DMS53 (cell line): Measurements from ENCODE around the gene CENPX.
"Not testable (repeated sequence)": the region's sequence is repeated elsewhere in the genome, so short reads cannot be mapped to it uniquely, and the experiment has no call there.

Experiments used
- DNase-seq: peaks from one replicate; lab custom pipeline; 2025; lab: John Stamatoyannopoulos, UW

Gene CENPX

GRCh38 chr17:82039695-82040299 is 17.1 kb upstream of the CENPX start:
- no peak for DNase-seq

DNA sequence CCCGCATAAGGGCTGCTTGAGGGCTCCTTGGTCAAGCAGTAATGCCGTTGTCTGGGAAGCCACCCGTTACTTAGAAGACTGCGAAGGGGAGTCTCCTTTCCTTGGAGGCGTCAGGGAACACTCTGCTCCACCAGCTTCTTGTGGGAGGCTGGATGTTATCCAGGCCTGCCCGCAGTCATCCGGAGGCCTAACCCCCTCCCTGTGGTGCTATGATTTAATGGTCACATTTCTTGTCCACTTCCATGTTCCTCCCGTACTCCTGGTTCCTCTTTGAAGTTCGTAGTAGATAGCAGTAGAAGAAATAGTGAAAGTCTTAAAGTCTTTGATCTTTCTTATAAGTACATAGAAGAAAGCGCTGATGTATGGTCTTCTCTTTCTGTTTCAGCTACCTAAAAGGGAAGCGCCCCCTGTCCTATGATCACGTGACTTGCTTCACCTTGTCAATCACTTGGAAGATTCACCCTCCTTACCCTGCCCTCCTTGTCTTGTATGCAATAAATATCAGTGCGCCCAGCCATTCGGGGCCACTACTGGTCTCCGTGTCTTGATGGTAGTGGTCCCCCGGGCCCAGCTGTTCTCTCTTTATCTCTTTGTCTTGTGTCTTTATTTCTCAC is 16.2 kb upstream of the CENPX start:
- not testable (repeated sequence) for DNase-seq

GRCh38 chr17:82037889-82038195 is 15.2 kb upstream of the CENPX start:
- DNase-seq = peak; percentile 73

- peak; percentile 99 for DNase-seq
These were observed 14.6 kb upstream of the CENPX start, which contains the start of gene DCXR for GRCh38 chr17:82037092-82037888. Gene DCXR (minus strand): TSS chr17:82037697. CDS start chr17:82037682, 15 bp downstream.

- DNase-seq = peak; percentile 69
These were observed 14.0 kb upstream of the CENPX start for GRCh38 chr17:82036634-82037091.

DNA sequence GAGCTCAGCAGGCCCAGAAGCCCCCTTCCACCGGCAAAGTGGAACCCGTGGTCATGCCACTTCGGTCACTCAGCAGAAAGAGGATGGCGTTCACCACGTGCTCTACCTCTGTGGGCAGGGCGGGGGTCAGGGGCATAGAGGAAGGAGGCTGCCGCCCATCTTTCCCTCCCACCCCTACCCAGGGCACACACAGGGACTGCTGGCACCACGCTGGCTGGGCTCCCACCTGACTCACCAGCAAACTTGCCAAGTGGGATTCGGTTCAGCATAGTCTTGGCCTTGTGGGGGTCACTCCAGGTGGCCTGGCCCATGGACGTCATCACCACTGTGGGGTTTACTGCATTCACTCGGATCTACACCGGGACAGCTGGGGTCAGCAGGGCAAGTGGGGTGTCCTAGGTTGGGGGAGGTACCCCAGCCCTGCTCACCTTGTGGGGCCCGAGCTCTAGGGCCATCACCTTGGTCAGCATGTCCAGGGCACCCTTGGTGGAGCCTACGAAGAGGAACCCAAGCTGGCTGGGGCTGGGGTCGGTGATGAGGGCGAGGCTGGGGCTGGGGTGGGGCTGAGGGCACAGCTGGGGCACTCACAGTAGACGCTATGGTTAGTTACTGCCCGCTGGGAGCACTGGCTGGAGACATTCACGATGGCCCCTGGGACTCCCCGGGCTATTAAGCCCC is 13.4 kb upstream of the CENPX start:
- DNase-seq = no peak

GRCh38 chr17:82035488-82035887 is 12.8 kb upstream of the CENPX start:
- no peak for DNase-seq

DNA sequence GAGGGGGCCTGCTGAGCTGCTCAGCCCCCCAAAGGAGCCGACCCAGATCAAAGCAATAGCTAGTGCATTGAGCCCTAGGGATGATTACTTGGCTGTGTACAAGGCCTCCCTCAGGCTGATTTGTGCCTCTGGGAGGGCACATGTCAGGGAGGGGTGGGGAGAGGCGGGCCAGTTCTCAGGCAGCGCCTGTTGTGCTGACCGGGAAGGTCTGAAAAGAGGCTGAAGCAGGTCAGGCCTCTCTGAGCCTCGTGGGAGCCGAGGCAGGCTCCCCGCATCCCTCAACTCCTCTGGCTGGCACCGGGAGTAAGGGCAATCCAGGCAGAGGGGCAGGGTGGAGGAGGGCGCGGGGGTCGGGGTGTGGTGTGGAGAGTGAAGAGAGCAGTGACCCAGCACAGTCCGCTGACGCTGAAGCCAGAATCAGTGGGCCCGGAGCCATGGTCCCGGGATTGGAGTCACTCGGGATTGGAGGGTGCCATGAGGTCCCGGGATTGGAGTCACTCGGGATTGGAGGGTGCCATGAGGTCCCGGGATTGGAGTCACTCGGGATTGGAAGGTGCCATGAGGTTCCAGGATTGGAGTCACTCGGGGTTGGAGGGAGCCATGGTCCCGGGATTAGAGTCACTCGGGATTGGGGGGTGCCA is 11.8 kb upstream of the CENPX start:
- no peak for DNase-seq

DNA sequence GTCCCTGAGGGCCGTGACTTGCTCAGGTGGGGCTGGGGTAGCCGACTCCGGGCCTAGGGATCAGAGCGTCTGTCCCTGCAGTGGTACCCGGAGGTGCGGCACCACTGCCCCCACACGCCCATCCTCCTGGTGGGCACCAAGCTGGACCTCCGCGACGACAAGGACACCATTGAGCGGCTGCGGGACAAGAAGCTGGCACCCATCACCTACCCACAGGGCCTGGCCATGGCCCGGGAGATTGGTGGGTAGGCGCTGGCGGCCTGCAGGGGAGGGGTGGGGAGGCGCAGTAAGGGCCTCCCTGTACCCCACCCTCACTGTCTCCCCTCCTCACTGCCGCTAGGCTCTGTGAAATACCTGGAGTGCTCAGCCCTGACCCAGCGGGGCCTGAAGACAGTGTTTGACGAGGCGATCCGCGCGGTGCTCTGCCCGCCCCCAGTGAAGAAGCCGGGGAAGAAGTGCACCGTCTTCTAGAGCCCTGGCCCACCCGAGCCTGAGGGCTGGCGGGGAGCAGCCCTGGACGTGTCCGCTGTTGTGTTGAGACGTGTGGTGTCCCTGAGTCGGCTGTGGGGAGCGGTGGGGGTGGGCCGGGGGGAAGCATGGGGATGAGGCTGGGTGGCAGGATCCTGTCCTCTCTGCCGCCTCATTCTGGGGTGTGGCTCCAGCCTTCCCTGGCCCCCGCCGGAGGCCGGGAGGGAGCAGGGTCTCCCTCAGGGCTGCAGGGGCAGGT is 10.8 kb upstream of the CENPX start:
- no peak for DNase-seq

GRCh38 chr17:82031885-82032627 is 9.4 kb upstream of the CENPX start:
- DNase-seq = peak; percentile 90

DNA sequence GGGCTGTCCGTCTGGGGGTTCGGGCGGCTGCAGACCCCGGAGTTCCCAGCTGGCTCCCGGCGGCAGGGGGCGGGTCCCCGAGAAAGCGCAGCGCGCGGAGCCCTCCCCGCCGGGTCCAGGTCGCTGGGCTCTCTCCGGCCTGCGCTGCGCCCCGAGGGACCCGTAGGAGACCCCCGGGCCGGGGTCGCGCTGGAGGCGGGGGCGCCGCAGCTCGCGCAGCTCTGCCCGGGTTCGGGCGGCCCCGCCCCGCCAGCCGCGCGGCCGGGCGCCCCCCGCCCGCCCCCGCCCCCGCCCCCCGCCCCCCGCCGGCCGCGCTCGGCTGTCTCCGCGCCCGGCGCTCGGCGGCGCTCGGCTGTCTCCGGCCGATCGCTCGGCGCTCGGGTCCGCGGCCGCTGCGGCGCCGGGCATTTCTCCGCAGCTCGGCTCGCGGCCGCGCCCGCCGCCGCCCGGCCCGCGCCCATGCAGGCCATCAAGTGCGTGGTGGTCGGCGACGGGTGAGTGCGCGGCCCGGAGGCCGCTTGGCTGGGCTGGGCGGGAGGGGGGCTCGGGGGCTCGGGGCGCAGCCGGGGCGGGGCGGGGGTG is 8.7 kb upstream of the CENPX start, which contains the start of gene RAC3:
Gene RAC3 (plus strand): TSS at position 376 of the 582 bp plus-strand sequence. CDS start 84 bp downstream, at position 460.
- peak; percentile 92 for DNase-seq

- peak; percentile 97 for DNase-seq
These were observed 8.0 kb upstream of the CENPX start for GRCh38 chr17:82030470-82031302.

DNA sequence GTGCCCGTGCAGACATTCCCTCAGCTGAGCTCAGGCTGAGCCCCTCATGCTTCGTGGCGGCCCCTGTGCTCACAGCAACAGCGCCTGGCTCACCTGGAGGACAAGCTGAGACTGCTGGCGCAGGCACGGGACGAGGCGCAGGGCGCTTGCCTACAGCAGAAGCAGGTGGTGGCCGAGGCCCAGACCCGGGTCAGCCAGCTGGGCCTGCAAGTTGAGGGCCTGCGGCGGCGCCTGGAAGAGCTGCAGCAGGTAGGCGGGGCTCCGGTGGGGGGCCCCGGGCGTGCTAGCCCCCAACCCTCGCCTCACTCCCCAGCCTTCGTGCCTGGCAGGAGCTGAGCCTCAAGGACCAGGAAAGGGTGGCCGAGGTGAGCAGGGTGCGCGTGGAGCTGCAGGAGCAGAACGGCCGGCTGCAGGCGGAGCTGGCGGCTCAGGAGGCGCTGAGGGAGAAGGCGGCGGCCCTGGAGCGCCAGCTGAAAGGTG is 7.4 kb upstream of the CENPX start:
- peak; percentile 76 for DNase-seq

- DNase-seq = no peak
These were observed 6.7 kb upstream of the CENPX start for GRCh38 chr17:82029391-82029790.

- DNase-seq = no peak
These were observed 6.3 kb upstream of the CENPX start for GRCh38 chr17:82028966-82029365.

DNA sequence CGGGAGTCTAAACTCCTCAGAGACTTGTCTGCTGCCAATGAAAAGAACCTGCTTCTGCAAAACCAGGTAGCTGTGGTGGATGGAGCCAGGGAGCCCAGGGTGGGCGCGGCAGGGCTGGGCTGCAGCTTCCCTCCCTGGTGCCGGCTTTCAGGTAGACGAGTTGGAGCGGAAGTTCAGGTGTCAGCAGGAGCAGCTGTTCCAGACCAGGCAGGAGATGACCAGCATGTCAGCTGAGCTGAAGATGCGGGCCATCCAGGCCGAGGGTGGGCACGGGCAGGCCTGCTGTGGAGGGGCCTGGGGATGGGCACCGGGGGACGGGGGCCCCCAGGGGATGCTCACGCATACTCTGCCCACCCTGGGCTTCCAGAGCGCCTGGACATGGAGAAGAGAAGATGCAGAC is 5.6 kb upstream of the CENPX start:
- no peak for DNase-seq

DNA sequence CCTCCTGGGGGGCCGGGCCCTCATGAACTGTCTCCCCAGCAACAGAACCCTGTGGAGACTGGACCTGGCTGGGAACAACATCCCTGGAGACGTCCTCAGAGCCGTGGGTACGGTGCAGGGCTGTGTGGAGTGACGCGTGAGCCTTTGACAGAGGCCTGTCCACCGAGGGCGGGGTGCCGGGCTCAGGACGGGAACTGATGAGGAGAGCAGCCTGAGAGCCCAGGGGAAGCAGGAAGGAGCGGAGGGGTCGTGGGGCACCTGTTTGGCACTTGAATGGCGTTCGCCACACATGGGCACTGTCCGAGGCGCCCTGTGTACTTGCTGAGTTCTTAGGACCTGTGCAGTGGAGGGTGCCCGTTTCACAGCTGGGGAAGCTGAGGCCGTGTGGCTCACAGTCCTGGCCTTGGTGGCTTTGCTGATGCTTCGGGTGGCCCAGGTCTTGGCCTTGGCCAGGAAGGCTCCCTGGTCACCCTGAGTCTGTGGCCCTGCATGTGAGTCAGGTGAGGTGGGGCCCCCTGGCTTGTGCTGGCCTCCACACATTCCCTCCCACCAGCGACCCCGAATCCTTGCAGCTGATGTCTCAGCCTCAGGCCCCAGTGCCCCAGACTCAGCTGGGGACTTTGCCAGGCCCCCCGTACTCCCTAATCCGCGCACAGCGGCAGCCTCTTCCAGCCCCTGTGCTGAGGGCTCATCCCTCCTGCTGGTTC is 2.9 kb upstream of the CENPX start:
- DNase-seq = no peak

DNA sequence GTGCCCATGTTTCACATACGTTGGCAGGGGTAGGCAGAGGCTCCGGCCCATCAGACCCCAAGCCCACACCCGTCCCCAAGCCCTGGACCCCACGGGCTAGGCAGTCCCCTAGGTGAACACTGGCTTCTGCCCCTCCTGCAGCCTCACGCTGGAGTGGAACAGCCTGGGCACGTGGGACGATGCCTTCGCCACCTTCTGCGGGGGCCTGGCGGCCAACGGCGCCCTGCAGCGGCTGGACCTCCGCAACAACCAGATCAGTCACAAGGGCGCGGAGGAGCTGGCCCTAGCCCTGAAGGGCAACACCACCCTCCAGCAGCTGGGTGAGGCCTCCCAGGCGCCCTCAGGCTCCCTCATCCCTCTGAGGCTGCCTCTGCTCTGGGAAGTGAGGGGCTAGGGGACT is 2.2 kb upstream of the CENPX start:
- DNase-seq = no peak
